Activated gamma-delta T cell treated with anti-CD3 and anti-CD28 coated beads, Interleukin-2, amount 50 U/mL, for 16 hours (primary cell): ENCODE data around the gene P2RY2.
"Not testable (repeated sequence)": the region's sequence is repeated elsewhere in the genome, so short reads cannot be mapped to it uniquely, and the experiment has no call there.

Source experiments
- DNase-seq: peaks from one replicate; pipeline ENCODE4 v3.0.0-alpha.2; 2020; ENCODE audit warnings: low read depth

P2RY2 gene

DNA sequence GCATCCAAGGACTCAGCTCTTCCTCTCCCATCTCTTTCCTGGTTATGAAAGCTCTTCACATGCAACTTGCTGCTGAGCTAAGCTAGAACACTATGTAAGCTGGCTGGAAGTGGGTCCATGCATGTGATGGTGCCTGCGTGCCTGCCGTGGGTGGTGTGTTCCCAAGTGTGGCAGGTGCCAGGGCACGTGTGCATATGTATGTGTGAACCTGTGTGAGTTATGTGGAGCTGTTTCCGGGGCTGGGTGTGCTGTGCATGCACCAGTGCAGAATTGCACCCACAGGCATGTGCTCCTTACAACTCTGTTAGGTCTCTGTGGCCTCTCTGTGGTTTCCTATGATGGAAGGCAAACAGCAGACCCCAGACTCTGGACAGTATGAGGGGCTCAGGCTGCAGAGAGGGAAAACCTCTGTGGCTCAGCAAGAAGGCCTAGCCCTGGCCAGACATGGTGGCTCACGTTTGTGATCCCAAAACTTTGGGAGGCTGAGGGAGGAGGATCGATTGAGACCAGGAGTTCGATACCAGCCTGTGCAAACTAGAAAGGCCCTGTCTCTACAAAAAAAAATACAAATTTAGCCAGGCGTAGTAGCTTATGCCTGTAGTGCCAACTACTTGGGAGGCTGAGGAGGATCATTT, 49.9 kb downstream of the P2RY2 start:
- no peak for DNase-seq

DNA sequence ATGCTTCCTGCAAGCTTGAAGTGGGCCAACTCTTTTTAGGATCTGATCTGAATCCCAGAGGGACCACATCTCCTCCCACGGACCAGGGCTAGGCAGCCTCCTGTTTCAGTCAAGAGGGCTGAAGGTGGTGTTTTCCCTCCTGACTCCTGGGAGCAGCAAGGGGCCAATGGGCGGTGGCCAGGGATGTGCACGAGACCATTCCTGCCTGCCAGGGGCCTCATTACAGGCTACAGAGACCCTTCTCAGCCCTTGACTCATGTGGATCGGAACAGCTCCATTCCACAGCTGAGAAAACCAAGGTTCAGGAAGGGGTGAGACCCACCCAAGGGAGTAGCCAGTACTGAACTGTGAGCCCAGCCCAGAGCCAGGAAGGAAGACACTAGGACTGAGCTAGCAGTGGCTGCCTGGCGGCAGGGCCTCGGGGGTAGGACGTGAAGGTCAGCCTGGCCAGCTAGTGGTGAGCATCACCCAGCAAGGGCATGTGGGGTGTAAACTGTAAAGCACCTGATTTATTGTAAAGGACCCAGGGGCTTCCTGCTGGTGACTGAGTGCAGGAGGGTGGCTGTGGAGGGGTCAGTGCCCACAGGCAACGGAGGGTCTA, 50.7 kb downstream of the P2RY2 start:
- no peak for DNase-seq

DNA sequence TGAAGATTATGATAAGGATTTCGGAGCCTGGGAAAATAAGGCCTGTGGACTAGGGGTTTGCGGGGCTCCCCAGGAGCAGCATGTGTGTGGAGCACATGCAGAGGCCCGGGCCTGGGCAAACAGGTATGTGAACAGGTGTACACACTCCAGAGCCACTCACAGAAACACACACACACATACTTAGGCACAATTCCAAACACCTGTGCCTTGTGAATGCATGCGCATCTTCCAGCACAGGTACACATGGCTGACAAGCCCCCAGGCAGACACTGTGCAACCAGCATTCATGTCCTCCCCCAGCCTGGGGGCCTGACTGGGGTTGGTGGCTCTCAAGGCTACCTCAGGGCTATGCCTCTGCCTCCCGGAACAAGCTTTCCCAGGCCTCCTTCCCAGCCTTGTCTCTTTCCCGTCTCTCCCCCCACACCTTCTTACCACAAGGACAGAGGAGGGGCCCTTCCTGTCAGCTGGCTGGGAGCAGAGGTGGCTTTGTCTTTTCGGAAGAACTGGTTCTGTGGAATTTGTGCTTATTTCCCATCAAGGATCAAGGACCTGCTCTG, 51.5 kb downstream of the P2RY2 start:
- no peak for DNase-seq

DNA sequence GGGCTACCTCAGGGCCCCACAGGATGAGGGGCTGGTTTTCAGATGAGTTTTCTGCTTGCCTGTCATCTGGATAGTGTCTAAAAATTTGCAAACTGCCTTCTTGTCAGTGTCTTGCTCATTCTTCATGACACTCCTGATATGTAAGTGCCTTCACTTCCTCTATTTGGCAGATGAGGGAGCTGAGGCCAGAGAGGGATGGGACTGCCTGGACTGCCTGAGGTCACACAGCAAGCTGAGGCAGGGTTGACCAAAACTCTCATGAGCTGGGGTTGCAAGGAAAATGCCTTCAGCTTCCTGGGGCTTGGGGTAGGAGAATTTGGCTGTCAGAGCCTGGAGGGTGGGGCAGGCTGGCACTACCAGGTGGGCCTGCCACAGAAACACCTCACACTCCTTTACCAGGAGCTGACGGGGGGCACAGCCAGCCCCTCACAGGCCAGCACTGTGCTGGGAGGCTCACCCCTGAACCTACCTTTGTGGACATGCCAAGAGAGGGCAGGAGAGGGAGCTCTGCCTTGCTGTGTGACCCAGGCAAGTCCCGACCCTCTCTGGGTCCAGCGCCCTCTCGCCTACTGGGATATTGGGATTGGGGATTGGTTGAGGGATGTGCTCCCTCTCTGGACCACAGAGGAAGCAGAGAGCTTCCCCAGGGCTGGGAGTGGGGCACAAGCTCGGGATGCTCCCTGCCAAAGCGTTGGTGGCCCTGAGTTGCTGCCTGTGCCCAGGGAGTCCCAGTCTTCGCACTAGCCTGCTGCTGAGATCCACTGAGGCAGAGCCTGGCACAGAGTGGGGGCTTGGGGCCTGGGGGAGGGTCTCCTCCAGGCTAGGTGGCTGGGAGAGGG, 52.2 kb downstream of the P2RY2 start:
- DNase-seq: no peak

DNA sequence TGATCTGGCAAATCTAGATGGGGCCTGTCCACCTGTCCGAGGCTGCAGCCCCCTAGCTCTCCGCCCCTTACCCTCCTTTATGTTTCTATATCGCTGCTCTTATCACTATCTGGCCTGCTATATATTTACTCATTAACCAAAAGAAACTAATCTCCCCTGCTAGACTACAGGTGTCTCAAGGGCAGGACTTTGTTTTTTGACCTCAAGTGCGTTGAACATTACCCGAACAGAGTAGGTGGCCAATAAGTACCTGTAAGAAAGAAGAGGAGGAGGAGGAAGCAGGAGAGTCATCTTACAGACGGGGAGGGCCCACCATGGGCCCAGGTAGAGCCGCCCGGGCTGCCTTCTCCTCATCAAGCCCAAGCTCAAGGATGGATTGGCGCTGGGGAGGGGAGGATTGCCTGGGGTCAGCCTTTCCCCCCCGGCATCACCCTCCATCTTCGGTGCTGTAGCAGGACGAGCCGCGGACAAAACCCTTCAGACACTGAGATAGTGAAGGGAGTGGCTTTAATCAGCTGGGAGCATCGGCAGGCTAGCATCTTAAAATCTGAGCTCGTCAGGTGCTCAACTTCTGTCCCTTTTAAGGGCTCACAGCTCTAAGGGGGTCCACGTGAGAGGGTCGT, 52.9 kb downstream of the P2RY2 start:
- DNase-seq: no peak

DNA sequence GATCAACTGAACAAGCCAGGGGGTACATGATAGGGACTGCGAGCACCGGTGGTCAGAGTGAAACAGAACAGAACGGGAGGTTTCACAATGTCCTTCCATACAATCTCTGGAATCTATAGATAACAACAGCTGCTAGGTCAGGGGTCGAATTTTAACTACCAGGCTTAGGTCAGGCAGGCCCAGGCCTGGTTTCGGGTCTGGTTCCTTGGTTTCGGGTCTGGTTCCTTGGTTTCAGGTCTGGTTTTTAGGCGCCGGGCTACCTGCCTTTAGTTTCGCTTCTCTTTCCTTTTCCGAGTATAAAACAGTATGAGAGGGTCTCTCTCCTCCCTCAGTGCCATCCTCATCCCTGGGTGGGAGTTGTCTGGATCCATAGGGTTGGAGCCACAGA, 53.4 kb downstream of the P2RY2 start:
- not testable (repeated sequence) for DNase-seq

DNA sequence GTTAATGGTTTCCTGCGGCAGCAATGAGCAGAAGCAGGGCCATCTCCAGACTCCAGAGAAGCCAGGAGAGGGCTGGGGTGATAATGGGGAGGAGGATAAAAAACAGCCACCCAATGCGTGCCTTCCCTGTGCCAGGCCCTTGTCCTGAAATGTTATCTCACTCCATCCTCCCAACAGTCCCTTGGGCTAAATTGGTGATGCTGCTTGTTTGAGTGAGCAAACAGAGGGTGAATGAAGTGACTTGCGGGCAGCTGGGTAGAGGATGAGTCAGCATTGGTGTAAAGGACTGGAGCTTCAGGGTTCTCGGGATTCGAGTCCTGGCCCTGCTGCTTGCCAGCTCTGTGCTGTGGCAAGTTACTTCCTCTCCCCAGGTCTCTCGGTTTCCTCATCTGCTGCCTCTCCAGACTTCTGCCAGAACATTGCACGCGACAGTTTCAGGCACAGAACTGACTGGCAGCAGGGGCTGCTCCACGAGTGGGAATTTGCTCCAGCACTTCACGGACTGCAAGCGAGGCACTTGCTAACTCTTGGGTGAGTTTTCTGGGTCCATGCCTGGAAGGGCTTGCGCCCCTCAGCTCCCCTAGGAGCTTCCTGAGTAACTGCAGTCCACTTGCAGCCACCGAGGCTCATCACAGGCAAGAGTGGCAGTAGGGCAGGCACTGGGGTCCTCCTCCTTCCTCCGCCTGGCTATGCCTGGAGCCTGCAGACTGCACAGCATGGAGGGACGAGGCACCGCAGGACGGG, 54.0 kb downstream of the P2RY2 start, which contains the start of gene P2RY6:
TSS of gene P2RY6 (plus strand) at position 403 of the 744 bp plus-strand sequence. CDS start 24,181 bp downstream, outside the sequence.
- no peak for DNase-seq

DNA sequence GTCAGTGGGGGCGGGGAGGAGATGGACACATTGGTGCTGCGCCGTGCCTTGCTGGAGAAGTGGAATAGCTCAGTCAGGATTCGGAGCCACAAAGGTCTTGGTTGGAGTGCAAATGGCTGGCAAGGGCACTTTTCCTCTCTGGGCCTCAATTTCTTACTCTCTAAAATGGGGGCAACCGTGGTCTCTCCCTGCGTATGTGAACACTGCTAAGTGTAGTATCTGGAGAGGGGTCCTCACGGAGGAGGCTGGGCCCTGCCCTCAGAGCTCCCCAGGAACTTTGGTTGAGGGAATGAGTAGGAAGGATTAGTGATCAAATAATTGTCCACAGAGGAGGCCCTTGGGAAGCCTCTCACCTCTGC, 54.6 kb downstream of the P2RY2 start:
- DNase-seq: no peak

DNA sequence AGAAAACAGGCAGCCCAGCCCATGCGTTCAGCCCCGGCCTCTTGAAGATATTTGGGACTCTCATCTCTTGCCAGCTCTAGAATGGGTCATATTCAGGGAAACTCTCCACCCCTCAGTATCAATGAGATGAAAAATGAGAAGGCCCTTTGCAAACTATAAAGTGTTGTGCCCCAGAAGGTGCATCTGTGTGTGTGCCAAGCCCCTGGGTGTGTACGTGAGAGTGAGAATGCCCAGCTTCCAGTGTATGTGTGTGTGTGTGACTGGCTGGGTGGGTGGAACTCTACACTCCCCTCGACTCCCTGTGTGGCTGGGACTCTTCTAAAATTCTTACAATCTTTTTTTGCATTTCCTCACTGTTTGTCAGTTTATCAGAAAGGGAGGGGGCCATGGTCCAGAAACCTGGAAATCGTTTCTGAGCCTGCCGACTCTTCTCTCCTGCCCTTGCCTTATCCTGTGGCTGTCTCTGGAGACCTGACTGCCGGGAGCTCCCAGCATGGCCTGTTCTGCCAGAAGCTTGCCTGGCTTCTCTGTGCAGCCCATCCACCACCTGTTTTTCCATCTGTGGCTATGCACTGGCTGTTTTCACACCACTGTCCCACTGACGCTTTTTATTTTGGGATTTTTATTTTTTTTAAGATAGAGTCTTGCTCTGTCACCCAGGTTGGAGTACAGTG, 55.3 kb downstream of the P2RY2 start:
- no peak for DNase-seq

DNA sequence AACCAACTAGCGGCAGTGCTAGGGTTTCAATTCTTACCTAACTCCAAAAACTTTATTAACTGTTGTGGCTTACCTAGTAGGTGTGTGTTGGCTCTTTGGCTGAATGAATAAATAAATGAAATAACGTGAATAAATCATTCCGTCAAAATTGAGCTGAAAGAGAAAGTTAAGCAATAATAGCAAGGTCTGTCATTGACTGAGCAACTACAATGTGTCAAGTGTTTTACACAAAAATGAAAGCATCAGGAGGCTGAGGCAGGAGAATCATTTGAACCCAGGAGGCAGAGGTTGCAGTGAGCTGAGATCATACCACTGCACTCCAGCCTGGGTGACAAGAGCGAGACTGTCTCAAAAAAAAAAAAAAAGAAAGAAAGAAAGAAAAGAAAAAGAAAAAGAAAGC, 56.1 kb downstream of the P2RY2 start:
- DNase-seq: not testable (repeated sequence)

DNA sequence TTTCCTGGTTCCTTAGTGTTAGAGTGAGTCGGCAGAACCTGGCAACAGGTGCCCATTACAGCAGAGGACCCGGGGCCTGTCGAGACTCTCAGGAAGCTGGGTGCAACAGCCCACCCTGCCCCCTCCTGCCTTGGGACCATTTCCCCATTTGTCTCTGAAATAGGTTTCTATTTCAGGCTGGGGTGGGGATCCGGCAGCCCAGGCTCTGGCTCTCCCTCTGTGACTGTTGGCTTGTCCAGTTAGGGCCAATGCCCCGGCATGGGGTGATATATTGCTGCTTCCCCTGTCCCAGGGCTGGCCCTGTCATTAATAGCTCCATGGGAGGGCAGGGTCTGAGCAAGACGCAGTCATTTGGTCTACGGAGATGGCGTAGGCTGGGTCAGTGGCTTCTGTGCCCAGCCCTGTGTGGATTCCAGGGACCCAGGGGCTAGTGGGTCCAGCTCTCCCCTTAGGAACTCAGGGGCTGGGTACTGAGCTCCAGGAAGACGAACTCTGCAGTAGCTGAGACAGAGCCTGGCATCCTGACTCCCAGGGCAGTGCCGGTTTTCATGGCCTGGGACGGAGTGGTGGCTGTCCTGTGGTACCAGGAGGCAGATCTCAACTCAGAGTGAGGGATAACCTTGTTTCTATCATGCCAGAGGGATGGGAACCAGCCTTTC, 56.8 kb downstream of the P2RY2 start:
- DNase-seq: no peak

DNA sequence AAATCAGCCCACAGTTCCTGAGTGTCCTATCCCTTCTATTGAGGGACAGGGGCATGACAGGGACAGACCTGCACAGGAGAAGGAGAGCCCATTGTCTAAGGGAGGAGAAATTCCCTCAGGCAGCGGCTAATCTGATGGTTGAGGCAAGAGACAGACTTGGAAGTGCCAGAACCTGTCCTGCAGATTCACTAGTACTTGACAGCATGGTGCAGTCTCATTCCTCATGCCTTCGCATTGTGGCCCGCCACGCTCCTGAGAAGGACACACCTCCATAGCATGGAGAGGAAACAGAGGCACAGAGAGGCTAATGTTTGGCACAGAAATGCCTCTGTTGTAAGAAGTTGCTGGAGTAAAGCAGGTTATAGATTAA, 57.3 kb downstream of the P2RY2 start:
- no peak for DNase-seq

DNA sequence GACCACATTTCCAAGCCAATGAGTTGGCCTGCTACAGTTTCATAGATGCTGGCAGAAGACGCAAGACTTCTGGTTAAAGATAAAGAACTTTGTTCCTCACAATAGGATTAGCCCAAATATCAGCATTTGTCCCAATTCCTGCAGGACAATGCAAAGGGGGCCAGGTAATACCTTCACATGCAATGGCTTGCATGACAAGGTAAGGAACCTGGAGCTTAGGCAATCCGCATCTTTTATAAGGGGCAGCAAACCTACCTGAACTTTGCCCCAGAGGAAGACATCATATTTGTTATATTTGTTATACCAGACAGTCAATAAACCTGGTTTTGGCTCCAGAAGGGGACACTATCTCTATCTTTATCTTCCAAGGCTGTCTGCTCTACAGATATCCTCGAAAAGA, 59.4 kb downstream of the P2RY2 start:
- no peak for DNase-seq

DNA sequence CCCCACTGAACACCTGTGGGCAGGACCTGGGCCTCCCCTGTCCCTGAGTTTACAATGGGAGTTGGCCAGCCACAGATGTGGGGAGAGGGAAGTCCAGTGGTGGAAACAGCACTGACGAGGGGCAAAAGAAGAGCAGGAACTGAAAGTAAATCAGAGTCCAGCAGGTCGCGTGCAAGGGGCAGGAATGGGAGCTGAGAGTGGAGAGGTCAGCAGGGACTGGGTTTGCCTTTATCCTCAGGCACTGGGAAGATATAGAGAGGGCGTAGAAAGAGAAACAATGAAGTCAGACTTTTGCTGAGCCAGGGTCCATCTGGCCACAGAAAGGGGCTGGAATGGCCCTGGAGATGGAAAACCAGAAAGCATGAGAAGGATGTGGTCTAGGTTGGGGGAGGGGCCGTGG, 62.5 kb downstream of the P2RY2 start:
- DNase-seq: no peak

DNA sequence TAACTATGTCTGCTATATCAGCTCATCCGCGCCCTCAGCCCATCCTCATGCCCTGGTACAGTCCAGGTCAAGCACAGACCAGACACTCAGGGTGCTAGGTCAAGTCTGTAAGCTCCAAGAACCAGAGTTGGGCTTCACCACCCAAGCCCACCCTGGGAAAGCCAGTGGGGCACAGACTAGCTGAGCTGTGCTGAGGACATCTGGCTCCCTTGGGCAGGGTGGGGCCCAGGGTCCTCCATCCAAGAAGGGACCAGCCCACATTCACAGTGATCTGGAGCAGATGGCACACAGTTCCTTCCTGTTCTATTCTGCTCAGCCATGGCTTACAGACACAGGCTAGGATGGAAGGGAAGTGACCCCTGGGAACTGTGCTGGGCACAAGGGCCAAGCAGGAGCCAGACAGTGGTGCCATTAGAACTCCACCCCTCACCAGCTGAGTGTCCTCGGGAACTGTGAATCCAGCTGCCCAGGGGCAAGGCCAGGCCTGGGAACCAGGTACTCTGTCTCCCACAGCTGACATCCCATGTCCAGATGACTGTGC, 63.2 kb downstream of the P2RY2 start:
- DNase-seq: no peak

DNA sequence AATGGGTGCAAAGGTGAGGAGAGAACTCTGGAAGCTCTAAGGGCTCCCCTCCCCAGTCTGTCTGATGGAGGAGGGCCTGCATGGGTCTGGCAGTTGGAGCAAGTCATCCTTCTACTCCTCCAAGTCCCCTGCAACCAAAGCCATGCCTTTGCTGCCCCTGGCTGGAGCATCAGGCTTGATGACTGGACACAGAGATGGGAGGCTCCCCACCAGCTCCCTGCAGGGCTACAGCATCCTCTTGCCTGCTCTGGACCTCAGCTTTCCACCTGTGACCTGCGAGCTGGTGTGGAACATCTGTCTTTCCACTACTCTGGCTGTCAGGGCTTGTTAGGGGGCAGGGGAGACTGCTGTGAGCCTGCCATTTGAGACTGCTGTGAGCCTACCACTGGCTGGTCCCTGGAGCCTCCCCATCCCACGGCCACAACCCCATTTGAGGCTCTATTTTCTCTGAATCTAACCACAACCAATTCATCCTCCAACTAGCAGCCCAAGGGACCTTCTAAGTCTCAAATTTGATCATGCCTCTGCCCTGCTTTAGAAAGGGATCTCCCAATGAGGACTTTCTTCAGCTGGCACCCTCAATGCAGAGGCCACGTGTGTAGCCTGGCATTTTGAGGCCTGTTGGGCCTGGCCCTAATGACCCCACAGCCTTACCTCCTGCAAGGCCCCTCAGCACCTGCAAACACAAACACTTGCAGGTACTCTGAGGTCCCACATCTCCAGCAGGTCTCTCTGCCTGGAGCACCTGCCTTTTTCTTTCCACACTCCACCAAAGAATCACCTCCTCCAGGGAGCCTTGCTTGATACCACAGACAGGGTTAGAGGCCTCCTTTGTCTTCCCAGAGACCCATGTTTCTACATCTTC, 63.9 kb downstream of the P2RY2 start:
- no peak for DNase-seq

DNA sequence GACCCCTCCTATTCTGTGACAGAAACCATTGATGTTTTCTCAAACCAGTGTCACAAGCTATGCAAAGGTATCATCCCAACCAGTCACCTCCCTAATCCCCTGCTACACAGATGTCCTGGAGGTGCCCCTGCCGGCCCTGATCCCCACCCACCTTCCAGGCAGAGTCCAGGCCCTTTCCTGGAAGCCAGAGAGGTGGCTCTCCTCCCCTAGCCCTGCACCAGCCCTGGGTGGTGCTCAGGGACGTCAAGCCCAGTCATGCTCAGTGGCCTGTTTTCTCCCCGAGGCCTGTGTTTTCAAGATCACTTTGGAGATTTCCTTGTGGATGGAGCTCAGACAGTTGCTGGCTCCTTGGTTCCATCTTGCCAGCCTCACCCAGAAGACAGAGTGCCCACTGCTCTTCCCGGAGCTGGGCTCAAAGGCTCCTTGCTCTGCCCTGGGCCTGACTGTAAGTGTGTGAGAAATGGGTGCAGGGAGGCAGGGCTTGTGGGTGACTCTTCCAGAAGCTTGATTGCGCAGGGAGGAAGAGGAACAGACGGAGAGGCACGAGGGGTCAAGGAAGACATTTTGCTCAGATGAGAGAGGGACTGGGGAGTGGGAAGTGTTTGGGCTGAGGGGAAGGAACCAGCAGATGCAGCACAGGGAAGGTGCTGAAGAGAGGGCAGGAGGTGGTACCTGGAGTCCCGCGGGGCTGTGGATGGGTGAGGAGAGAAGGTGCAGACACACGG, 65.4 kb downstream of the P2RY2 start:
- DNase-seq: no peak

DNA sequence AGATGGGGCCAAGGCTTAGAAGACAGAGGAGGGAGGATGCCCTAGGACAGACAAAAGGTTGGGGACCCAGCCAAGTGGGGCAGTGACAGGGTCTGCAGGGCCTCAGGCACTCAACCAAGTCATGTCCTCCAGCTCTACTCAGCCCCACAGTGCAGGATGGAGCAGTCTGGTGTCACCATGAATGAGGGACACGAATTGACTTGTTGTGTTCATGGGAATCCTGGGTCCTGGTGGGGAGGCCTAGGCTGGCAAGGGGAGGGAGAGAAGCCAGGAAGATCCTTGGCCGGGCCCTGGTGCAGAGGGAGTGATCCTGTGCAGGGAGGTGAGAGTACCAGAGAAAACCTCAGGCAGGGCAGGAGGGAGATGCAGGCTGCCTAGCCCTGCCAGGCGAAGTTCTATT, 66.0 kb downstream of the P2RY2 start:
- no peak for DNase-seq

DNA sequence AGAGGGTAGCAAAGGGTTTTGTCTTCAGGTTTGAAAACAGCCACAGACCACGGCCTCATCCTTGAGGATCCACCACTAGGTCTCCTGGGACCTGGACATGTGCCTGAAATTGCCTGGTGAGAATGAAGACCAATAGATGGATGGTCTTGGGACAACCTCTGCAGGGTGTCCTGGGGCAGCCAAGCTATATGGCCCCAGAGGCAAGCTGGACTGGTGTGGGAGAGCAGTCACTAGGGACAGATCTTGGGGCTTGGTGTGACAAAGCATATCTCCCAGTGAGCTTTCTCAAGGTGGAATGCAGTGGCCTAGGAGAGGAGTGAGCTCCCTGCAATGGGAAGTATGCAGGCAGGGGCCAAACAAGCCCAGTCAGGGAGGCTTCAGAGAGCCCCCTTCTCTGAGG, 67.6 kb downstream of the P2RY2 start:
- DNase-seq: no peak
